NCI-H2196 (cell line): ENCODE results near the gene MIP.
"Not testable (repeated sequence)": the region's sequence is repeated elsewhere in the genome, so short reads cannot be mapped to it uniquely, and the experiment has no call there.

Experiments
- DNase-seq: peaks from one replicate; lab custom pipeline; 2025; ENCODE audit not compliant: unreplicated experiment; lab: John Stamatoyannopoulos, UW

MIP gene

DNA sequence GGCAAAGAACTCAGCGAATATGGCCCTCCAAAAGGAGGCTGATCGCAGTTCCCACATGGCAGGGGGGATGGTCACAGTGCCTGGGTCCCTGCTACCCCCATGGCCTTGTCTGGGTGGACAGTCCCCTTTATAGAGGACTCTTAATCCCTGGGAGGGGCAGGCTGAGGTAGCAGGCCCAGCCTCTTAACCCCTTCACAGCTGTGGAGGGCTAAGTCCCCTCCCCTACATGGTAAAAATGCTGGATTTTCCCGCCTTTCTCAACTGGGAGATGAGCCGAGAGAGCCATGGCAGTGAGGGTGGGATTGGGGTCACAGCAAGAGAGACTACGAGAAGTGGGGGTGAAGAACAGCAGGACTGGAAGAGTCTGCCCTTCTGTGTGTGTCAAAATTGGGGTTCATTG lies at the start of gene MIP:
Gene MIP (minus strand): TSS at position 101 of the 400 bp plus-strand sequence. CDS start 44 bp downstream, at position 57.
- DNase-seq = no peak

DNA sequence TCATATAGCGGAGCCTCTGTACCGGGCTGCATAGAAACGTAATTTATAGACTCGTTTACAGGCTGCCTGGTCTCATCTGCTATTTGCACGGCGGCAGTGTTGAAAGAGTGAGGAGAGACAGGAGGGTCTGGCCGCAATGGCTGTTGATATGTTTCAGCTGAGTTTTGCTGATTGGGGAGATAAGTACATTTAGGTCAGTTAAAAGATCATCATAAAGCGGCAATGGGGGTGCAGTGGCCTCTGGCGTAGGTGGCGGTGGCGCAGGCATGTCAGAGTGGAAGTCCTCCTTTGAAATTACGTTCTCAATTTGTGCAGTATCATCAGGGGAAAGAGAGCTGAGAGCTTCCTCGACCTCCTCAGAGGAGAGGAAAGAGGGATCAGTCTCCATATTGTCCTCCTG lies 45.4 kb upstream of the MIP start:
- not testable (repeated sequence) for DNase-seq

DNA sequence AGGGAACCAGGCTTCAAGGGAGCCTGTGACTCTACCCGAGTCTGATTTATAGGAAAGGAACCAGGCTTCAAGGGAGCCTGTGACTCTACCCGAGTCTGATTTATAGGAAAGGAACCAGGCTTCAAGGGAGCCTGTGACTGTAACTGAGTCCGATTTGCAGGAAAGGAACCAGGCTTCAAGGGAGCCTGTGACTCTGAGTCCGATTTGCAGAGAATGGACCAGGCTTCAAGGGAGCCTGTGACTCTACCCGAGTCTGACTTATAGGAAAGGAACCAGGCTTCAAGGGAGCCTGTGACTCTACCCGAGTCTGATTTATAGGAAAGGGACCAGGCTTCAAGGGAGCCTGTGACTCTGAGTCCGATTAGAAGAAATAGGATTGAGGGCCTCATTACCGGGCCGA lies 45.0 kb upstream of the MIP start:
- not testable (repeated sequence) for DNase-seq

DNA sequence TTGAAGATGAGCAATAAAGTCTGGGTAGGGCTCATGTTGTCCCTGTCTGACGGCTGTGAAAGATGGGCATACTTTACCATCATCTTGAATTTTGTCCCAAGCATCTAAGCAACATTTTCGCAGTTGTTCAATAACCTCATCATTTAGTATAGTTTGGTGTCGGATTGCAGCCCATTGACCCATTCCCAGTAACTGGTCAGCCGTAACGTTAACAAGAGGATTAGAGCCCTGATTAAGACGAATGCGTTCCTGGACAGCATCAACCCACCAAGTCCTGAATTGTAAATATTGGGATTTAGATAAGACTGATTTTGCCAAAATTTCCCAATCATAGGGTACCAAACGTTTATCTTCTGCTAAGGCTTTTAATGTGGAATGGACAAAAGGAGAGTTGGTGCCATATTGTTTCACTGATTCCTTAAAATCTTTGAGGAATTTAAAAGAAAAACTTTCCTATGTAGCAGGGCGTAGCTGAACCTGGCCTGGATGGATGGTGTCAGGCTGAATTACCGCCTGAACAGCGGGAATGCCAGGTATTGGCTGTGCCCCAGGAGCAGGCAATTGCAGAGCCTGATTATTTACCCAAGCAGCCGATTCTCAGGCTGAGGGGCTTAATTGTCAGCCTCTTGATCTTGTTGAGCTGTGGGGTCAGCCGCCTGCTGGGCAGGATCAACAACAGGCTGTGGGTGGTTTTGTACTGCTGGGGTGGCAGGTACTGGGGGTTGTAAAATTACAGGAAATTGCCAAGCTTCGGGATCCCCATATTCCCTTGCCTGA lies 43.9 kb upstream of the MIP start:
- not testable (repeated sequence) for DNase-seq

DNA sequence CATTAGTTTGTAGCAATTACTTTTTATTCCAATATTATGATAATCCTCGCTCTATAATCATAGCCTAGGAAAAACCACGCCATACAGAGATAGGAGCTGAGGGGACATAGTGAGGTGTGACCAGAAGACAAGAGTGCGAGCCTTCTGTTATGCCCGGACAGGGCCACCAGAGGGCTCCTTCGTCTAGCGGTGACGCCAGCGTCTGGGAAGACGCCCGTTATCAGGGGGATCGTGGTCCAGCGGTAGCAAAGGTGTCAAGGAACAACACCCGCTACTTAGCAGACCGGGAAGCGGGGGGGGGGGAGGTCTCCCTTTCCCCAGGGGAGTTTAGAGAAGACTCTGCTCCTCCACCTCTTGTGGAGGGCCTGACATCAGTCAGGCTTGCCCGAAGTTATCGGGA lies 42.2 kb upstream of the MIP start:
- not testable (repeated sequence) for DNase-seq

DNA sequence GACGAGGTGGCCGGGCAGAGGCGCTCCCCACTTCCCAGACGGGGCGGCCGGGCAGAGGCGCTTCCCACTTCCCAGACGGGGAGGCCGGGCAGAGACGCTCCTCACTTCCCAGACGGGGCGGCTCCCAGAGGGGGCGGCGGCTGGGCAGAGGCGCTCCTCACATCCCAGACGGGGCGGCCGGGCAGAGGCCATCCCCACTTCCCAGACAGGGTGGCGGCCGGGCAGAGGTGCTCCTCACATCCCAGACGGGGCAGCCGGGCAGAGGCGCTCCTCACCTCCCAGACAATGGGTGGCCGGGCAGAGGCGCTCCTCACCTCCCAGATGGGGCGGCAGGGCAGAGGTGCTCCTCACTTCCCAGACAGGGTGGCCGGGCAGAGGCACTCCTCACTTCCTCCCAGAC lies 40.0 kb upstream of the MIP start:
- DNase-seq = not testable (repeated sequence)

DNA sequence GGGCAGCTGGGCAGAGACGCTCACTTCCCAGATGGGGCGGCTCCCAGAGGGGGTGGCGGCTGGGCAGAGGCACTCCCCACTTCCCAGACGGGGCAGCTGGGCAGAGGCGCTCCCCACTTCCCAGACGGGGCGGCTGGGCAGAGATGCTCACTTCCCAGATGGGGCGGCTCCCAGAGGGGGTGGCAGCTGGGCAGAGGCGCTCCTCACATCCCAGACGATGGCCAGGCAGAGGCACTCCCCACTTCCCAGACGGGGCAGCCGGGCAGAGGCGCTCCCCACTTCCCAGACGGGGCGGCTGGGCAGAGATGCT lies 39.6 kb upstream of the MIP start:
- DNase-seq = not testable (repeated sequence)

DNA sequence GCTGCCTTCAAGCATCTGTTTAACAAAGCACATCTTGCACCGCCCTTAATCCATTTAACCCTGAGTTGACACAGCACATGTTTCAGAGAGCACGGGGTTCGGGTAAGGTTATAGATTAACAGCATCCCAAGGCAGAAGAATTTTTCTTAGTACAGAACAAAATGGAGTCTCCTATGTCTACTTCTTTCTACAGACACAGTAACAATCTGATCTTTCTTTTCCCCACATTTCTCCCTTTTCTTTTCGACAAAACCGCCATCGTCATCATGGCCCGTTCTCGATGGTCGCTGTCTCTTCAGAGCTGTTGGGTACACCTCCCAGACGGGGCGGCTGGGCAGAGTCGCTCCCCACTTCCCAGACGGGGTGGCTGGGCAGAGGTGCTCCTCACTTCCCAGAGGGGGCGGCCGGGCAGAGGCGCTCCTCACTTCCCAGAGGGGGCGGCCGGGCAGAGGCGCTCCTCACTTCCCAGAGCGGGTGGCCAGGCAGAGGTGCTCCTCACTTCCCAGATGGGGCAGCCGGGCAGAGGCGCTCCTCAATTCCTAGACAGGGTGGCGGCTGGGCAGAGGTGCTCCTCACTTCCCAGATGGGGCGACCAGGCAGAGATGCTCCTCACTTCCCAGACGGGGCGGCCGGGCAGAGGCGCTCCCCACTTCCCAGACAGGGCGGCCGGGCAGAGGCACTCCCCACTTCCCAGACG lies 39.1 kb upstream of the MIP start:
- not testable (repeated sequence) for DNase-seq

DNA sequence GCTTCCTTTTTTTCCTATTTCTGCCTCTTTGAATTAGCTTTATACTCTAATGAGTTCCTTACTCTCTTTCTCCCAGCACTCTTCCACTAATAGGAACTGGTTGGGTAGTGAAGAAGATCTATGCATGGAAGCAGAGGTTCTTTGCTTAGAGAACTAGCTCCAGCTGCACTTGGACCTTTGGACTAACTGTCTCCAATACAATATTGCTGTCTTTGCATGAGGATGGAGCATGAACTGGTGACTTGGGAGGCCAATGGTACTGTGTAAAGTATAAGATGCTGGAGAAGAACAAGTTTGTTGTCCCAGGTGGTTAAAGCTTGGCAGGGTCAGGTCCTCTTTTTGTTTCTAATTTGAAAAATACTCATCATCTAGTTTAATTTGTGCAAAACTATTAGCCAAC lies 35.9 kb upstream of the MIP start:
- no peak for DNase-seq

DNA sequence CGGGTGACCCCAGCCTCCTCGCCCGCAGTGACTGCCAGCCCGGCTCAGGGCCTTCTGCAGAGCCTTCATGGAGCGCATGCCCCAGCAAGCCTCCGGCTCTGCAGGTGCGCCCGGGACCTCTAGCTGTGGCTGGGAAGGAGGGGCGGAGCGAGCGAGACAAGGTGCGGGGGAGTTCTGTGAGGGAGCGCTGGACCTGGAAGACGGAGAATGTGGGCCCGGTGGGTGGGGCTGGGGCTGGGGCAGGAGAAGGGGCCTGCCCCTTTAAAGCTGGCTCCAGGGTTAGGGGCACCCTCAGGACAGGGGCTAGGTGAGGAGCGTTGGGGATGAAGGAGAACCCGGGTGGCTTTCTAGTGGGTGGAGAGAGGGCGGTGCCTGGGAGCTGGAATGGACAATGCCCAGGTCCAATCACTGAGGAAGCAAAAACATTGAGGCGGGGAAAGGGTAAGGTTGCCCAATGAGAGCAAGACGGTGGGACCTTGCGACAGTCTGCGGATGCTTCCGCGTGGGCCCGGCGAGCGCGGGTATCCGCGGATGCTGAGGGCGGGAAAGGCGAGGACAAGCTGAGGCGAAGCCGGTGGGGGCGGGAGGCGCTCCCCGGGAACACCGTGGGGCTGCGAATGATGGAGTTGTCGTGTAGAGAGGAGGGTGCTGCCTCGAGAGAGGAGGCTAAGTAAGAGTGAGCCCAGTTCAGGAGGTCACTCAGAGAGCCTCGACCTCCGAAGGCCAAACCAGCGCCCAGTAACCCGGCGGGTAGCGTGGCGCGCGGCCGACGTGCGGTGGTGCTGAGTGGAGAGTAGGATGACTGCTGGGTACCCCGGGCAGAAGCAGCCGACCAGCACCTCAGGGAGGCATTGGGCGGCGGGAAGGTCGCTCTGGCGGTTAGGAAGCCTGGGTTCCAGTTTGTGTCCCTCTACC lies 33.8 kb upstream of the MIP start, which contains the start of gene GLS2:
Gene GLS2 (minus strand): TSS at position 121 of the 915 bp plus-strand sequence. CDS start 43 bp downstream, at position 78.
- DNase-seq = peak; percentile 92

DNA sequence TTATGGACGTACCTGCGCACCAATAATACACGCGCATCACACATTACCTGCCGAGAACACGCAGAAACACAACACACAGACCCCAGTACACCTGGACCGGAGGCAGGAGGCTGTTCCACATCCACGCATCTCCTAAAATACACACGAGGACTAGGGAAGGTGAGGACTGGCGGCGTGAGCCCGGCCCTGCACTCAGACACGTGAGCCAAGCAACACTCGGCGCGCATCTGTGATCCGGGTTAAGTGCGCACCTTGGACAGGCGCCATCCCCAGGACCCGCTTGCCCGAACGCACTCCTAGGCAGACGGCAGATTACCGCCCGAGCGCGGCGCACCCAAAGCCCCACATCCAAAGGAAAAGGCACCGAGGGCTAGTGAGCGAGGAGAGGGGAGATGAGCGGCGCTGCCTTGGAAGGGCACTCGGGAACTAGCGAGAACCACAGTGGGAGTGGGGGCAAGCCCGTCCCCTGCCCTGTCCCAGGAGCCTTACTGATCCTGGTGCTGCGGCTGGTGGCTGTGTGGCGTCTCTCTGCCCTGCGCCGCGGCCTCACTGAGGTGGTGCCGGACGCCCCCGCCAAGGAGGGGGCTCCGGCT lies 33.1 kb upstream of the MIP start:
- DNase-seq = peak; percentile 60

DNA sequence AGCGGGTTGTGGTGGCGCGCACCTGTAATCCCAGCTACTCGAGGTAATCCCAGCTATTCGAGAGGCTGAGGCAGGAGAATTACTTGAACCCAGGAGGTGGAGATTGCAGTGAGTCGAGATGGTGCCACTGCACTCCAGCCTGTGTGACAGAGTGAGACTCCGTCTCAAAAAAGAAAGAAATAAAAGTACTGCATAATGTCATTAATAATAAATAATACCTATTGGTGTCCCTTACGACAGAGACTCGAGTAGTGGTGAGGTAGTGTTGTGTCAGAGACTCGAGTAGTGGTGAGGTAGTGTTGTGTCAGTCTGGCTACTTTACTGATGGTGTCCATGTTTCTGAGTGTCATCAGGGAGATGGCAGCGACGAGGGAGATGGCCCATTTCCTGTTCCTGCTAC lies 32.2 kb upstream of the MIP start:
- no peak for DNase-seq

DNA sequence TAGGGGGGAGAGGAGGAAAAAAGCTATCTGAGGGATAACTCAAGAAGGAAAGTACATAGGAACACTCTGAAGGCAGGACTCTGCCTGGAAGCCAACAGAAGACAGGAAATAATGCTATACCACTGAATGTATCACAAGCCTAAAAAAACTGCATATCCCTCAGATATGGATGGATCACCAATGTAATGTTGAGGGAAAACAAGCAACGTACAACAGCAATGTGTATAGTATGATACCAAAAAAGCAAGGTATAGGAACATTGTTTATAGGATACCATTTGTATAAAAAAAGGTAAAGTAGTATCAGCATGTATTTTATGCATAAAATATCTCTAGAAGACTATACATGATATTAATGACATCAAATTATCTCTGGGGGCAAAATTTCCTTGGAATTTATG lies 30.1 kb upstream of the MIP start:
- no peak for DNase-seq

DNA sequence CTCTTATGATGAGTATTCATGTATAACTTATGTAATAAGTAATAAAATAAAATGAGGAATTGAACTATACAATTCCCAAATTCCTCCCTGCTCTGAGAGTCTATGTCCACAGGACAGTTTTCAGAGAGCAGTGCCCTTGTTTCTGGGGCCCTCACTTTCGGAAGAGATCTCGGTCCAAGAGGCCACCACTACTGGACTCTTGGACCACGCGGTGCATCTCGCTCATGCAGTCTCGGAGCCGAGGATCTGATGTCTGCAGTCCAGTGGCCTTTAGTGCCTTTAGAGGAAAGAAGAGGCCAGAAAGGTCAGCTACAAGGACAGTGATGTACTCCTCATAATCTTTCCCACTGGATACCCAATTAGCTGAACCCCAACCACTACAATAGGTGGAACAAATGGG lies 25.2 kb upstream of the MIP start:
- DNase-seq = no peak

DNA sequence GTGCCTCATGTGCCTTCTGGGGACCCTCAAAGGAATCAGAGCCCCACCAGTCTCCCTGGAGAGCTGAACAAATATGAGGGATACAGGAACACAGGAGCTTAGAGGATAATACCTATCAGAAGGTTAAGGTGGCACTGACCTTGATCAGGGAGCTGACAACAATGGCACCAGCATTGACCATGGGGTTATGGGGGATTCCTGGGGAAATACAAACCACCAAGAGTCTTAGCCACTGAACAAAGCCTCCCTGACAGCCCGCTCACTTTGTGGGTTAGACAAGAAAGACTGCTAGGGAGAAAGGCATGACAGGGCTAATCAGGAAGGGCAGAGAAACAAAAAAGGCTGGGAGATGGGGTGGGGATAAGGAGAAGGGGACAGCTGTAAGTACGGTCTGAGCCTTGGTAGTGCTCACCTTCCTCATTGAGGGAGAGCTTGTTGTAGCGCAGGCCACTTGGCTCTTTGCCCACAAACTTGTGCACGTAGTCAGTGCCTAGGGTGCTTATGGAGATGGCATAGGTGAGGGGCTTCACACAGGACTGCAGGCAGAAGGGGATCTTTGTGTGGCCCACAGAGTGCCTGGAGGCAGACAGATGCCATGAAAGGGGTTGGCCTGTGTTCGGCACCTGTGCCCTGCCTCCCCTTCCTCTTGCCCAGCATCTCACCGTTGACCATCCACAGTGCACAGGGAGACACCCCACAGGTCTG lies 23.2 kb upstream of the MIP start:
- no peak for DNase-seq

DNA sequence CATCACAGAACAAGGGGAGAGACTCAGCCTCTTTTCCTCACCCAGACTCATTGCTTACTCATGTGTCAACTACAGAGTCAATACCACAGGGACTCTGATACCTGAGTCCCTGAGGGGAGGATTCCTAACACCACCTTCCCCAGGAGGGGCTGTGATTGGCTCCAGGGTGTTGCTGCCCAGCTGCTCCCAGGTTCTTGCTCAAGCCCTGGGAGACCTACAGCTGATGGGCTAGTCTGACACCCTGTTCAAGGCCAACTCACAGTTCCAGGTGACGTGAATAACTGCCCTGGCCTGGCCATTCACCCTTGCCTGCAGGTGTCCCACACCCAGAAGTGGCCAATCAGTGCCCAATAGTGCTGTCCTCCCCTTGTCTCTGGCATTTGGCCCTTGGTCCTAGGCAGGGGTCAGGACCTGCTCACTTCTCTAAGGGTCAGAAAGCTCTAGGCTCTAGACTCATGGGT lies 22.5 kb upstream of the MIP start:
- DNase-seq = no peak

DNA sequence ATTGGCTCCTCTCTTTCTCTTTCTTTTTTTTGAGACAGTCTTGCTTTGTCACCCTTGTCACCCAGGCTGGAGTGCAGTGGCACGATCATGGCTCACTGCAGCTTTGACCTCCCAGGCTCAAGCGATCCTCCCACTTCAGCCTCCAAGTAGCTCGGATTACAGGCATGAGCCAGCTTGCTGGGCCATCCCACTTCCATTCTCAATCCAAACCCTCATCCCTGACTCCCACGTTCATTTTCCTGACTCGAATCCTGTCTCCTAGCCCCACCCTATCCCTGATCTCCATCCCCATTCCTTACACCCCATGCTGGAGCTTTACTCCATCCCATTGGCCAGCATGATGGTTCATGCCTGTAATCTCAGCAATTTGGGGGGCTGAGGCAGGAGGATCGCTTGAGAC lies 21.7 kb upstream of the MIP start:
- DNase-seq = no peak

DNA sequence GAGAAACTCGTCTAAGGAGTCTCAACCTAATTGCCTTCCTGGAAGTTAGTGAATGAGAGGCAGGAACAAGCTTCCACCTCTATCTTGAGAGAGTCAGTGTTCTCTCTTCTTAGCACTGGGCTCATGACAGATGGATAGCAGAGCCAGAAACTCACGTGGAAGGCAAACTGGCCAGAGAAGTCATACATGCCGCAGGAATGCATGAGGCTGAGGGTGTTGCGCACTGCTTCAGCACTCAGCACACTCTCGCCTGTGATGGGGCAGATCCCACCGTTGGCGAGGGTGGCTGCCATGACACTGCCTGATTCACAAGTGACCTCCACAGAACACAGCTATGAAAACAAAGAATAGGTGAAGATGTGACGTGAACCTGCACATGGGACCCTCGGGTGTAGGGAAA lies 19.9 kb upstream of the MIP start:
- DNase-seq = no peak

DNA sequence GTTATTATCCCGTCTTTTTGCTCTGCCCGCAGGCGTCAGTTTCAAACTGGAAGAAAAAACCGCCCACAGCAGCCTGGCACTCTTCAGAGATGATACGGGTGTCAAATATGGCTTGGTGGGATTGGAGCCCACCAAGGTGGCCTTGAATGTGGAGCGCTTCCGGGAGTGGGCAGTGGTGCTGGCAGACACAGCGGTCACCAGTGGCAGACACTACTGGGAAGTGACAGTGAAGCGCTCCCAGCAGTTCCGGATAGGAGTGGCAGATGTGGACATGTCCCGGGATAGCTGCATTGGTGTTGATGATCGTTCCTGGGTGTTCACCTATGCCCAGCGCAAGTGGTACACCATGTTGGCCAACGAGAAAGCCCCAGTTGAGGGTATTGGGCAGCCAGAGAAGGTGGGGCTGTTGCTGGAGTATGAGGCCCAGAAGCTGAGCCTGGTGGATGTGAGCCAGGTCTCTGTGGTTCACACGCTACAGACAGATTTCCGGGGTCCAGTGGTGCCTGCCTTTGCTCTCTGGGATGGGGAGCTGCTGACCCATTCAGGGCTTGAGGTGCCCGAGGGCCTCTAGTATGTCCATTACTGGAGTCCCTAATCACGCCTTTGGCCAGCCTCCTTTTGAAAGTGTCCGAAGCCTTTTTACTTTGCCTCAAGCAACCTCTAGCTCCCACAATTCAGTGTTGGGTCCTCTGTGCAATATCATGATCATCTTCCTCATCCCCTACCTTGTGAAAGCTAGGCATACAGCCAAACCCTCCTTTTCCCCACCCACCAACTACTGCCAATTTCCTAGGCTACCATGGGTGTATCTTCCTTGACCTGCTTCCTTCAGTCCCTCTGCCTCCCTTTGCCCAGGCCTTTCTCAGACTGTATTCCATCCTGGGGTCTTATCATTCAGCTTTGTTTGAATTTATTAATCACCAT lies 14.8 kb upstream of the MIP start:
- DNase-seq = no peak
